ENCODE measurements around the gene SH2D5. TPM values are rescaled to one million over a fixed set of nuclear protein-coding genes. Genes with fewer than 3 reads are reported as not detected.
A peak's percentile ranks its signal among the peaks of the same experiment; 100 is the strongest.

Gene SH2D5
- polyA plus RNA-seq, 3 donors = not detected

DNA sequence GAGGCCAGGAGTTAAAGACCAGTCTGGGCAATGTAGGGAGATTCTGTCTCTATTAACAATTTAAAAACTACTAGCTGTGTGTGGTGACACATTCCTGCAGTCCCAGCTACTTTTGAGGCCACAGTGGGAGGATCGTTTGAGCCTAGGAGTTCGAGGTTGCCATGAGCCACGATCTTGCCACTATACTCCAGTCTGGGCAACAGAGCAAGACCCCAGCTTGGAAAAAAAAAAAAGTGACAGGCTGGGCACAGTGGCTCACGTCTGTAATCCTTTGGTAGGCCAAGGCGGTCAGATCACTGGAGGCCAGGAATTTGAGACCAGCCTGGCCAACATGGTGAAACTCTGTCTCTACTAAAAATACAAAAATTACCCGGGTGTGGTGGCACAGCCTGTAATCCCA is 27.8 kb upstream of the SH2D5 start:
- H3K79me2 ChIP-seq (ENCODE audit: insufficient read depth, low read length) = no peaks in the 10 kb centered on the region
- Mint-ChIP-seq H3K27me3 (ENCODE audit: low read depth in 3 of 3) (no peaks in the 10 kb centered on the region), H3K36me3 (peaks cover 74 to 98% of the 10 kb centered on the region in 2 donors), H3K9me3 (no peaks in the 10 kb centered on the region), H3K4me1 (no peaks in the 10 kb centered on the region), H3K4me3 (no peak overlapping the region), H3K27ac (peak overlapping the region in 3 of 7 donors; percentile 10 to 57 (median 18))
- H3K27ac ChIP-seq (ENCODE audit: low read depth in 1 of 2, low read length in 2 of 2) = no peak overlapping the region
- no peak overlapping the region for H2AFZ ChIP-seq (ENCODE audit: insufficient read depth, low read depth, low read length, poor library complexity, severe bottlenecking)
- WGBS (ENCODE audit: insufficient coverage) = 100% methylated on average over 5 of the region's 6 CpGs
- no peaks in the 10 kb centered on the region for H3K4me1 ChIP-seq (ENCODE audit: control insufficient read depth in 1 of 2, insufficient read depth in 2 of 2, low read length in 2 of 2)
- no peaks in the 10 kb centered on the region for H4K20me1 ChIP-seq (ENCODE audit: insufficient read depth, low read length)
- no peak overlapping the region for H3K9ac ChIP-seq (ENCODE audit: insufficient read depth, low read length, poor library complexity, severe bottlenecking)
- no peaks in the 10 kb centered on the region for H3K9me3 ChIP-seq (replicated peaks in 1 of 2; ENCODE audit: control insufficient read depth in 1 of 2, insufficient read depth in 1 of 2, low read length in 2 of 2)
- no peaks in the 10 kb centered on the region for H3K27me3 ChIP-seq (ENCODE audit: control insufficient read depth in 2 of 2, insufficient read depth in 2 of 2, low read length in 2 of 2)
- intact Hi-C loops (cut with micrococcal nuclease) = no loop called here
- DNase-seq = no peak
- peaks cover 93 to 98% of the 10 kb centered on the region in 2 donors for H3K36me3 ChIP-seq (replicated peaks in 1 of 2; ENCODE audit: control insufficient read depth in 1 of 2, insufficient read depth in 2 of 2, low read length in 2 of 2)
- H3K4me2 ChIP-seq (replicated peaks; ENCODE audit: extremely low read depth, low read length, poor library complexity, severe bottlenecking) = no peak overlapping the region
- H3K4me3 ChIP-seq (replicated peaks in 1 of 3; ENCODE audit: low read depth in 2 of 3, low read length in 3 of 3) = no peak overlapping the region
- no peak for TF ChIP-seq CTCF (IDR thresholded peaks at IDR 0.05)

- no peak overlapping the region for H3K9ac ChIP-seq (ENCODE audit: insufficient read depth, low read length, poor library complexity, severe bottlenecking)
- H3K4me1 ChIP-seq (ENCODE audit: control insufficient read depth in 1 of 2, insufficient read depth in 2 of 2, low read length in 2 of 2) = no peaks in the 10 kb centered on the region
- no peaks in the 10 kb centered on the region for H3K9me3 Mint-ChIP-seq
- peaks cover 76 to 81% of the 10 kb centered on the region in 2 donors for H3K36me3 ChIP-seq (replicated peaks in 1 of 2; ENCODE audit: control insufficient read depth in 1 of 2, insufficient read depth in 2 of 2, low read length in 2 of 2)
- peak overlapping the region in 1 of 7 donors; percentile 35 for H3K27ac Mint-ChIP-seq
- H3K4me2 ChIP-seq (replicated peaks; ENCODE audit: extremely low read depth, low read length, poor library complexity, severe bottlenecking) = no peak overlapping the region
- intact Hi-C loops (cut with micrococcal nuclease) = no loop called here
- no peak overlapping the region for H3K4me3 ChIP-seq (replicated peaks in 1 of 3; ENCODE audit: low read depth in 2 of 3, low read length in 3 of 3)
- H3K9me3 ChIP-seq (replicated peaks in 1 of 2; ENCODE audit: control insufficient read depth in 1 of 2, insufficient read depth in 1 of 2, low read length in 2 of 2) = no peaks in the 10 kb centered on the region
- TF ChIP-seq CTCF (IDR thresholded peaks at IDR 0.05) = no peak
- H3K79me2 ChIP-seq (ENCODE audit: insufficient read depth, low read length) = peaks cover 5% of the 10 kb centered on the region
- H3K27me3 Mint-ChIP-seq (ENCODE audit: low read depth in 3 of 3) = no peaks in the 10 kb centered on the region
- H3K27ac ChIP-seq (ENCODE audit: low read depth in 1 of 2, low read length in 2 of 2) = no peak overlapping the region
- no peak overlapping the region for H3K4me3 Mint-ChIP-seq
- H3K36me3 Mint-ChIP-seq = peaks cover 60 to 89% of the 10 kb centered on the region in 2 donors
- no peaks in the 10 kb centered on the region for H4K20me1 ChIP-seq (ENCODE audit: insufficient read depth, low read length)
- no peak overlapping the region for H2AFZ ChIP-seq (ENCODE audit: insufficient read depth, low read depth, low read length, poor library complexity, severe bottlenecking)
- no peaks in the 10 kb centered on the region for H3K4me1 Mint-ChIP-seq
- no peaks in the 10 kb centered on the region for H3K27me3 ChIP-seq (ENCODE audit: control insufficient read depth in 2 of 2, insufficient read depth in 2 of 2, low read length in 2 of 2)
- WGBS (ENCODE audit: insufficient coverage) = no CpG with 5 or more reads among the region's 3 CpGs
- DNase-seq = no peak
Observed at GRCh38 chr1:20753589-20753988, 21.1 kb upstream of the SH2D5 start.

All from CD14-positive monocyte (primary cell).